SH-SY5Y (cell line): ENCODE data around the gene TRIM14.

Source experiments
- GATA2 ChIP-seq: IDR thresholded peaks from 2 replicates; pipeline ENCODE4 v1.6.1; 2011; ENCODE audit warnings: mild to moderate bottlenecking, low read depth, low read length
- GATA3 ChIP-seq: IDR thresholded peaks from 2 replicates; pipeline ENCODE4 v1.6.1; 2011; ENCODE audit warnings: low read depth, mild to moderate bottlenecking, low read length, moderate library complexity

DNA sequence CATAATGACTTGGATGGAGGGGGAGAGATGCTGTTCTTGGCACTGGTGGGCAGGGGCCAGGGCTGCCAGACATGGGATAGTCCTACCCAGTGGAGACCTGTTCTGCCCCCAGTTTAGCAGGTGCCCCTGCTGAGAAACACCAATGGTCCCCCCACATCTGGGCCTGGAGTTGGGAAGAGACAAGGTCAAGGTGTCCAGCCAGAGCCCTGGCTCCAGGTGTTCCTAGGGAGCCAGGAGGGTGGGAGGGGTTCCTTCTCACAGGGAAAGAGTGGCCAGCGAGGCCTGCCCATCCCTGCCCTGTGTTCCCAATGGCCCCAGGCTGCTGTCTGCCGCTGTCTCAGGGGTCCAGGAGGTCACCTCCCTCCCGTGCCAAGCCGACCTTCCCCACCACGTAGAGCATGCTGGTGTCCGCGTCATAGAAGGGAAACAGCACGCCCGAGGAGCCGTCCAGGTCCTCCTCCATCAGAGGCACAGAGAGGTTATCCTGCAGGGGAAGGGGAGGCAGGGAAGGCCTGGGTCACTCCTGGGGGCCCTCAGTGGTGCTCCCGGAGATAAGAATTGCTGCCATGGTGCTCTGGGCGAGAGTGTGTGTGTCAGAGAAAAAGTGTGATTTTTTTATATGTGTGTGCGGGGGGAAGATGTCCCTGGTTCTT lies 11.7 kb upstream of the TRIM14 start:
- TF ChIP-seq GATA2 (no peak), GATA3 (no peak)
